OCI-M2 (cell line): Measurements from ENCODE around the gene DOK7.
"Not testable (repeated sequence)": the region's sequence is repeated elsewhere in the genome, so short reads cannot be mapped to it uniquely, and the experiment has no call there.

Experiments used
- DNase-seq: peaks from one replicate; lab custom pipeline; 2025; ENCODE audit not compliant: unreplicated experiment; lab: John Stamatoyannopoulos, UW

Gene DOK7

GRCh38 chr4:3530663-3531254 is 67.7 kb downstream of the DOK7 start:
- DNase-seq, result no peak

GRCh38 chr4:3531318-3531878 is 68.3 kb downstream of the DOK7 start:
- DNase-seq, result no peak

GRCh38 chr4:3531879-3532750 is 69.0 kb downstream of the DOK7 start, which contains the start of gene LRPAP1:
Gene LRPAP1, minus strand, starts transcription at chr4:3532422. Its CDS starts 10 bp downstream, at chr4:3532412.
- DNase-seq, result peak; percentile 18

- no peak for DNase-seq
Measured at GRCh38 chr4:3532751-3533422, 69.8 kb downstream of the DOK7 start.

- DNase-seq, result no peak
Measured at GRCh38 chr4:3533423-3533820, 70.3 kb downstream of the DOK7 start.

GRCh38 chr4:3535812-3536211 is 72.7 kb downstream of the DOK7 start:
- not testable (repeated sequence) for DNase-seq

- DNase-seq, result not testable (repeated sequence)
Measured at GRCh38 chr4:3538906-3539305, 75.8 kb downstream of the DOK7 start.

- not testable (repeated sequence) for DNase-seq
Measured at GRCh38 chr4:3543415-3543814, 80.3 kb downstream of the DOK7 start.
